GM19023 (cell line): ENCODE data around the gene ARHGAP23.

Experiments used
- ATAC-seq: cut with Tn5 transposase; IDR thresholded peaks from one replicate; pipeline ENCODE4 v1.9.1; 2021; ENCODE audit warnings: mild to moderate bottlenecking, moderate library complexity; ENCODE audit not compliant: unreplicated experiment

Gene ARHGAP23

GRCh38 chr17:38442548-38442947 lies 14.3 kb downstream of the ARHGAP23 start:
- ATAC-seq, result no peak

- no peak for ATAC-seq
Observed at GRCh38 chr17:38443356-38444031, 15.2 kb downstream of the ARHGAP23 start.

GRCh38 chr17:38444151-38444550 lies 15.9 kb downstream of the ARHGAP23 start:
- no peak for ATAC-seq

DNA sequence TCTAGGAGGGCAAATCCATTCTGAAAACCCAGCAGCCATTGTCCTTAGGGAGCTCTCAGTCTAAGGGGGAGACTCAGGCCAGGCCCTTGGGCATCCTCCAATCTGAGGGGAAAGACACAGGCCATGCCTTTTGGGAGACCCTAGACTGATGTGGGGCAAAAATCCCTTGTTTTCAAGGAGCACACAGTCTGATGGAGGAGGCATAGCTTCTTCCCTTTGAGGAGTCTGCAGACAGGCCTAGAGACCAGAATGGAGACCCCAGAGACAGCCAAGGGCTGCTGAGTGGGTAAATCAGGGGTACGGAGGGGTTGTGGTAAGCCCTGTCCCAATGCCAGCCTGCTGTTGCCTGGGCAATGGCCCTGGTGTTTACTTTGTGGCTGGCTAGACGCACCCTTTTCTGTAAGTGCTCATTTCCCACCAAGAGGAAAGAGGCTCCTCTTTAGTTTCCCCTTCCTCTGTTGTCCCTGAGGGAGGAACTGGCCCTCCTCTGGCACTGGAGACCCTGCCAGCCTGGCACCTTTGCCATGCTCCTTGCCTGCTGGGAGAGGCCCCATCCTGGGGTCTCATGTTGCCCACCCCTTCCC lies 19.3 kb downstream of the ARHGAP23 start:
- ATAC-seq, result no peak

GRCh38 chr17:38448208-38448771 lies 20.0 kb downstream of the ARHGAP23 start:
- ATAC-seq, result no peak

- no peak for ATAC-seq
Observed at GRCh38 chr17:38449364-38449763, 21.1 kb downstream of the ARHGAP23 start.

DNA sequence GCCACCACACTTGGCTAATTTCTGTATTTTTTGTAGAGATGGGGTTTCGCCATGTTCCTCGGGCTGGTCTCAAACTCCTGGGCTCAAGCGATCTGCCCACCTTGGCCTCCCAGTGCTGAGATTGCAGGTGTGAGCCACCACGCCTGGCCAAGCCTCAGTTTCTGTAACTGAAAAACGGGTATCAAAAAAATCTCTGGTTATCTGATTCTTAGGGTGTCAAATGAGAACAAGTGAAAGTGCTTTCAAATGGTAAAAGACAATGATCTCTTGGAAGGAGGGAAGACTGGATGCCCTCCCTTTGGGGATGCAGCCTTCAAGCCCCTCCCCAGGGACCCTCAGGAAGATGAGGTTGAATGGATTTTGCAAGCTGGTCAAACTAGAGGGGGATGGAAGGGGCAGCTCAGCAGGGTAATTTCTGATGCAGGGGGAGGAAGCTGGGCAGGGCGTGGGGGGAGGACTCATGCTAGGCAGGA lies 22.3 kb downstream of the ARHGAP23 start:
- no peak for ATAC-seq

- ATAC-seq, result no peak
Observed at GRCh38 chr17:38451030-38451839, 23.0 kb downstream of the ARHGAP23 start.

GRCh38 chr17:38451840-38452529 lies 23.7 kb downstream of the ARHGAP23 start:
- no peak for ATAC-seq

GRCh38 chr17:38452719-38453118 lies 24.5 kb downstream of the ARHGAP23 start:
- ATAC-seq, result no peak

DNA sequence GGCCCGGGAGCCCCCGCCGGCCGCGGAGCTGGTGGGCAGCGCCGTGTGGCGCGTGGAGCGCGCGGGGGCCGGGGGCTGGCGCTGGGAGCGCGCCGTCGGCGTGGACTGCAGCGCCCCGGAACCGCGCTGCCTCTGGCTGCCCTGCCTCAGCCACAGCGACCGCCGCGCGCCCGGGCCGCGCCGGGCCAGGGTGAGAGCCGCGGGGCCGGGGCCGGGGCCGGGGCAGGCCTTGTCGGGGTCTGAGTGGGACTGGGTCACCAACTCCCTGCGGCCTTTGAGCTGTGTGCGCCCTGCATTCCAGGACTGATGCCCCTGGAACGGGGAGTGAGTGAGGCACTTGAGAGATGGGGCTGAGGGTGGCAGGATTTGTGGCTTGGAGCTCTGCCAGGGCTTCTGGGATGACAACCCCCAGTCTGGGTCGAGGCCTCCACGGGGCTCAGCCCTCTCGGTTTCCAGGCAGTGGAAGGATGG lies 25.7 kb downstream of the ARHGAP23 start:
- no peak for ATAC-seq

GRCh38 chr17:38454532-38454931 lies 26.3 kb downstream of the ARHGAP23 start:
- ATAC-seq, result no peak

DNA sequence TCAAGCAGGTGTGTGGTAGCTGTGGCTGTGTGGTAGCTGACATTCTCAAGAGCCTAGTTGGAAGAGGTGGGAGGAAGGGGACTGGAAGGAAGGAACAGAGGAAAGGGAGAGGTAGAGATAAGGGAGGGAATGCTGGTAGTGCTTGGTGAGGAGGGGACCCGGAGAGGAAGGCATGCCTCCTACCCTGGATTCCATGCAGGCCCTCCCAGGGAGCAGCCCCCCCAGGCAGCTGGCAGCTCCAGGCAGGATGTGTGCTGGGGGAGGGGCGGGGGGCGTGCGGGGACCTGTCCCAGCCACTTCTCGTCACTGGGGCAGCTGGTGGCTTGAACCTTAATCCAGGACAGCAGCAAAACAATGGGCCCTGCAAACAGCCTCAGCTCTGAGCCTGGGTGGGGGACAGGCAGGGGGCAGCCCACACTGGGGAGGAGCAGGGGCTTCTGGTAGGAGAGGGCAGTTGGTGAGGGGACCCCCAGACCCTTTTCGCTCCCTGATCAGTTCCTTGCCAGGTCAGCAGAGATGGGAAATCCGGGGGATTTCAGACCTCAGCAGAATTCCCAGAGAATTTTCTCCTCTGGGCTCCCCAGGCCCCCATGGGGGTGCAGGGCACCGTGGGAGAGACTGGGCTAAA lies 27.1 kb downstream of the ARHGAP23 start:
- no peak for ATAC-seq

DNA sequence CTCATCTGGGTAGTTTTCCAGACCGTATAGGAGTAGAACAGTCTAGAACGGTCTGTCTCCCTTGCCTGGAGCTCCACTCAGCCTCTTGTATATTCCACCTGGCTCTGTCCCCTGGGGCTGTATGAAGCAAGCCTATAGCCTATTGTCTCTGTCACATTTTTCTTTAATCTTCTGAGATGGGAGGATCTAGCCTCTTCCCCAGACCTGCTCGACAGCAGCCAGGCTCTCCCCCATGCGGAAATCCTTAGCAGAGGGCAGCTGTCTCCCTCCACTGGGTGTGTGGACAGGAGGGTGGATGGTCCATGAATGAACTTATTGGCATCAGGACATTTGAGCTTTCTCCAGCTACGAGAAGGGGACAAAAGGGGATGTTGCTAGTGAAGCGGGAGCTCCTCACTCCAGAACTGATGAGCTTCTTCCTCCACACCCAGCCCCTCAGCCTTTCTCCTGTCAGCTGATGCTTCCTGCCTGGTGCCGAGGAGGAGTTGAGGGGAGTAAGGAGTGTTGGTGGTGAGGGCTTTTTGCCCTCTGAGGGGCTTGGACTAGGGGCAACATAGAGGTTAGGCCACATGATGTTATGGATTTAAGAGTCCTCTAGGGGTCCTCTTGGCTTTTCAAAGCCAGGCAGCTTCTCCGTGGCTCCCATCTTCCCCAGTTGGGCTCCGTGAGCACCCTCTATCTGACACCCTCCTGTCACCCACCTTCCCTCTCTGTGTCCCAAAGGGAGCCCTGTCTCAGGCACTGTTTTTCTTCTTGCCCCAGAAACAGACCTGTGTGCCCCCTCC lies 28.0 kb downstream of the ARHGAP23 start:
- no peak for ATAC-seq

DNA sequence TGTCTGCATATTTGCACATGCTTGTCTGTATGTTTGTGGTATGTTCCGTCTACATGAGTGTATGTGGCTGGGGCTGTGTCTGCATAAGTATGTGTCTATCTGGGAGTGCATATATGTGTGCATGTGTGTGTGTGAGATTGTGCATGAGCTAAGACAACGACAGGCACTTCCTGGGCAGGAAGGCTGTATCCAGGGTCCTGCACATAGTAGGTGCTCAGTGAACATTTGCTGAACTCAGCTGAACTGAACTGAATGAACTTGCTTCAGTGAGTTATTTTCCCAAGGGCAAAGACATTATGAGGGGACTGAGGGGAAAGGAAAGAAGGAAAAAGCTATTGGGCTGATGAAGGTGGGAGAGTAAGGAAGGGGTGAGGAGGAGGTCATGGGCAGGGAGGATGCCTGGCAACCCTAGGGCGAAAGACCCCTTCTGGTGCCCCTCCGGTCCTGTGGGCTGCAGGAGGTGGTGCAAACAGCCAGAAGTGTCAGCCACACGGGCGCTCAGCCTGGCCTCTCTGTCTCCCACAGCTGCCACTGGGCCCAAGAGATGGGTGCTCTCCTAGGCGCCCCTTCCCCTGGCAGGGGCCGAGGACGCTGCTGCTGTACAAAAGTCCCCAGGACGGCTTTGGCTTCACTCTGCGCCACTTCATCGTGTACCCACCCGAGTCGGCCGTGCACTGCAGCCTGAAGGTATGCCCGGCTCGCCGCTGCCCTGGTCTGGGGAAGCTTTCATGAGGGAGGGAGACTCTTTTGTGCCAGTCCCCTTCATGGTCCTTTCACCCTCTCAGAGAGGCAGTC lies 29.5 kb downstream of the ARHGAP23 start:
- no peak for ATAC-seq

- ATAC-seq, result no peak
Observed at GRCh38 chr17:38458521-38458920, 30.3 kb downstream of the ARHGAP23 start.

GRCh38 chr17:38459567-38459966 lies 31.3 kb downstream of the ARHGAP23 start:
- ATAC-seq, result no peak

DNA sequence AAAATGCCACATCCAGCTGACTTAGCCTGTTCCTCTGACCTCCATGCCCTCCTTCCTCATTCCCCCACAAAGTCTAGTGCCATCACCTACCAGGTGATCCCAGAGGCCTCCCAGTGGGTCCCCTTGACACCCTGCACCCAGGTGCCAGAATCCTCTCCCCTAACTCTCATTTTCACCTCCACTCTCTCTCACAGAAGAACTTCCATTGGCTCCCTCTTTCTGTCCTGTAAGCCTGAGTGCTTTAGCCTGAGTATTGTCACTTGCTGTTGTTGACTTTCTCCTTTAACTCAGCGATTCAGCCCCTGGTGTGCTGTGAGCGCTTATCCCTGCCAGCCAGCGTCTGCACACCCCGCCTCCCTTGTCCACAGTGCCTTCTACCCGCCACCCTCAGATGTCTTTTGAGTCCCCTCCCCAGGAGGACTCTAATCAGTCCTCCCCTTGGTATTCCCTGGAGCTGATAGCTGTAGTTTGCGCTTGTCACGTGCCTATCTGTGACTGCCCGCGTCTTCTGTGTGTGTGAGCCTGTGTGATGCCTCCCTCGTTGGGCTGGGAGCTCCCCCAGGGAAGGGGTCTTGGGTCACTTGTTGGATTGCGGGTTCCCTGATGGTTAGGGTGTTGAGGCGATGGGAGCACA lies 31.9 kb downstream of the ARHGAP23 start:
- no peak for ATAC-seq
